HEK293T (cell line): Measurements from ENCODE around the gene DLL1.

Experiments
- ELF4 ChIP-seq: fragments of 450-650 bp; IDR thresholded peaks from 2 replicates; pipeline ENCODE4 v1.6.1; 2017; ENCODE audit warnings: antibody characterized with exemption
- FOXA1 ChIP-seq: fragments of 450-650 bp; IDR thresholded peaks from 2 replicates; pipeline ENCODE4 v1.6.1; 2016; ENCODE audit warnings: mild to moderate bottlenecking
- FOXK2 ChIP-seq: fragments of 450-650 bp; IDR thresholded peaks from 2 replicates; pipeline ENCODE4 v1.6.1; 2016; ENCODE audit warnings: mild to moderate bottlenecking
- FOXM1 ChIP-seq: fragments of 450-650 bp; IDR thresholded peaks from 2 replicates; pipeline ENCODE4 v1.6.1; 2017; ENCODE audit warnings: mild to moderate bottlenecking, borderline replicate concordance
- HDGF ChIP-seq: fragments of 450-650 bp; IDR thresholded peaks from 2 replicates; pipeline ENCODE4 v1.6.1; 2017; ENCODE audit warnings: antibody characterized with exemption, borderline replicate concordance
- L3MBTL2 ChIP-seq: fragments of 450-650 bp; conservative IDR thresholded peaks from 2 replicates; pipeline ENCODE4 v1.6.1; 2016; ENCODE audit warnings: mild to moderate bottlenecking
- NFRKB ChIP-seq: fragments of 450-650 bp; IDR thresholded peaks from 2 replicates; pipeline ENCODE4 v1.6.1; 2016; ENCODE audit warnings: mild to moderate bottlenecking, moderate library complexity
- PKNOX1 ChIP-seq: fragments of 450-650 bp; IDR thresholded peaks from 2 replicates; pipeline ENCODE4 v1.6.1; 2016
- SP1 ChIP-seq: fragments of 450-650 bp; IDR thresholded peaks from 2 replicates; pipeline ENCODE4 v1.6.1; 2017
- SUZ12 ChIP-seq: fragments of 450-650 bp; IDR thresholded peaks from 2 replicates; pipeline ENCODE4 v1.6.1; 2016; ENCODE audit warnings: mild to moderate bottlenecking
- TARDBP ChIP-seq: fragments of 450-650 bp; IDR thresholded peaks from 2 replicates; pipeline ENCODE4 v1.6.1; 2016

- no peak for TF ChIP-seq FOXM1
- TF ChIP-seq HDGF = no peak
- TF ChIP-seq FOXK2 = no peak
- TF ChIP-seq TARDBP = no peak
- no peak for TF ChIP-seq SP1
- no peak for TF ChIP-seq FOXA1
- TF ChIP-seq NFRKB = no peak
- TF ChIP-seq L3MBTL2 = no peak
- no peak for TF ChIP-seq PKNOX1
- TF ChIP-seq SUZ12 = no peak
- no peak for TF ChIP-seq ELF4
These were observed 5.9 kb downstream of the DLL1 start for GRCh38 chr6:170284866-170285469.
